IMR-90 (cell line): ENCODE data around the gene RBP4. TPM values are rescaled to one million over a fixed set of nuclear protein-coding genes. Genes with fewer than 3 reads are reported as not detected.

Source experiments
- polyA plus RNA-seq, 3 experiments: library from polyadenylated mRNA; depleted of rRNA; stranded (reverse); fragments of >200 nt; gene quantifications; 2 replicates each; pipeline ENCODE4 v1.2.3, GENCODE V29; 2012; ENCODE audit warnings: low replicate concordance in 1 of 3
- total RNA-seq: library from RNA; depleted of rRNA; stranded (reverse); fragments of >200 nt; gene quantifications from 2 replicates; pipeline ENCODE4 v1.2.3, GENCODE V29; 2012; rRNA removed

Gene RBP4
- total and polyA plus RNA-seq, 2 of the 4 experiments (the other 2 are of a cell fraction), result not detected

Other genes starting within 250 kb of the RBP4 start
- gene MYOF, start 118.9 kb downstream of the RBP4 start, total RNA-seq, result 281 and 332 TPM in 2 replicates
- gene MYOF, start 118.9 kb downstream of the RBP4 start, polyA plus RNA-seq (2012; rRNA removed), result 197 and 221 TPM in 2 replicates
- 23.5 and 30.8 TPM in 2 replicates for gene CEP55, start 104.6 kb downstream of the RBP4 start, total RNA-seq
- gene CEP55, start 104.6 kb downstream of the RBP4 start, polyA plus RNA-seq (2012; rRNA removed), result 13.8 and 15.7 TPM in 2 replicates
- not detected in 2 replicates for gene FFAR4, start 34.6 kb downstream of the RBP4 start, total RNA-seq
- gene FFAR4, start 34.6 kb downstream of the RBP4 start, polyA plus RNA-seq (2012; rRNA removed), result not detected in 2 replicates
- not detected in 2 replicates for gene PDE6C, start 11.3 kb upstream of the RBP4 start, total RNA-seq
- not detected in 2 replicates for gene PDE6C, start 11.3 kb upstream of the RBP4 start, polyA plus RNA-seq (2012; rRNA removed)
- 1.6 and 10.6 TPM in 2 replicates for gene FRA10AC1, start 101.4 kb upstream of the RBP4 start, total RNA-seq
- 4.9 and 7.7 TPM in 2 replicates for gene FRA10AC1, start 101.4 kb upstream of the RBP4 start, polyA plus RNA-seq (2012; rRNA removed)
- not detected in 2 replicates for gene LGI1, start 156.7 kb upstream of the RBP4 start, total RNA-seq
- gene LGI1, start 156.7 kb upstream of the RBP4 start, polyA plus RNA-seq (2012; rRNA removed), result not detected in 2 replicates